ENCODE data around the gene AGTPBP1.

DNA sequence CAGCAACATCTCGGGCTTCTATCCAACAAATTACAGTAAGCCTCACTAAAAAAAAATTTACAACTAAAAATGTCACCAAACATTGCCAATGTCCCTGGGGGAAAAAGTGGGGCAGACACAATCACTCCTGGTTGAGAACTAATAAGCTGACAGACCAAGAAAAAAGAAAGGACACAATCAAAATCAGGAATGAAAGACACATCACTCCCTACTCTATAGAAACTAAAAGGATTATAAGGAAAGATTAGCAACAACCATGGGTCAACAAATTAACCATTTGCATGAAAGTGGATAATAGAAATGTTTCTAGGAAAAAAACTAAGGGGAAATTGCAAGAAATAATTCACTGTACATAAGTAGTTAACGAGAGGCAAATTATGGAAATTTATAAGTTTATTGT, 53.4 kb downstream of the AGTPBP1 start:
- TF ChIP-seq EZH2phosphoT487 (IDR thresholded peaks at IDR 0.05; ENCODE audit: borderline replicate concordance, low read depth, low read length) (no peak), CTCF (conservative IDR thresholded peaks at IDR 0.05; ENCODE audit: low read length) (no peak)
